Measurements from ENCODE around the gene TM9SF2. TPM values are rescaled to one million over a fixed set of nuclear protein-coding genes. Genes with fewer than 3 reads are reported as not detected.

TM9SF2 gene
- total and polyA plus RNA-seq, 9 of the 15 experiments (the other 6 are each of a cell fraction or from before 2014, with no cell fraction given): 23.3 to 83.2 (median 55.1) TPM

DNA sequence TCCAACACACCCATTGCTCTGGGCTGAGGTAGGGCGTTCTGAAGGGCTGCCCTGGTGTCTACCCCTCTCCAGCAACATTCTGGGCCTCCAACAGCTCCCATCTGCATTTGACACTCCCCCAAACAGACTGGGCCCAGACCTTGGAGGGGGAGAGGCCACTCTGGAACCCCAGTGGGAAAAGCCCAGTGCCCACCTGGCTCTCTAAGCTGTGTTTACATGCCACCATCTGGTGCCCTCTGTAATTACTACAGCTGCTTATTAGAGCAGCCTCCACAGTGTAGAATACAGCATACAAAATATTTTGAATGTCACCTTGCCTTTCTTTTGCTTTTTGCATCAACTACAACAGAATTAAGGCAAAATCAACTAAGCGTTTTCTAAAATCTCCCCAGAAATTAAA, 35.8 kb upstream of the TM9SF2 start:
- Histone ChIP-seq H3K9ac (ENCODE audit: insufficient read depth in 1 of 2, low read depth in 2 of 2, low read length in 2 of 2) (no peak overlapping the region), H3K4me1 (replicated peaks in 1 of 2; ENCODE audit: control insufficient read depth in 2 of 2, insufficient read depth in 2 of 2, low read length in 2 of 2) (no peaks in the 10 kb centered on the region; a peak in 1 of 5 replicates), H3K9me1 (ENCODE audit: control insufficient read depth, insufficient read depth, low read length) (no peaks in the 10 kb centered on the region), H3K79me2 (ENCODE audit: control insufficient read depth, insufficient read depth, low read length) (no peaks in the 10 kb centered on the region), H3K36me3 (ENCODE audit: control insufficient read depth, insufficient read depth, low read length) (no peaks in the 10 kb centered on the region), H4K20me1 (replicated peaks; ENCODE audit: control insufficient read depth, insufficient read depth, low read length) (no peaks in the 10 kb centered on the region), H2AFZ (ENCODE audit: low read depth, low read length) (no peak overlapping the region), H3K27me3 (ENCODE audit: control insufficient read depth in 2 of 2, insufficient read depth in 2 of 2, low read length in 2 of 2) (no peaks in the 10 kb centered on the region), H3K27ac (ENCODE audit: extremely low read depth, low read depth, low read length) (no peak overlapping the region), H3K4me3 (no peak overlapping the region), H3K9me3 (replicated peaks; ENCODE audit: control insufficient read depth, insufficient read depth, low read depth, low read length) (no peaks in the 10 kb centered on the region), H3K4me2 (ENCODE audit: insufficient read depth, low read length) (no peak overlapping the region)
- 48% methylated on average over 2 of the region's 2 CpGs for WGBS (ENCODE audit: insufficient coverage, low coverage, missing lambda C conversion rate)
- no TSS peak for BruUV-seq (replicated peaks)
- ChIA-PET POLR2A (no interaction called here), CTCF (ENCODE audit: low intra/inter-chr PET ratio) (no interaction called here)
- no peak for DNase-seq (ENCODE audit: extremely low read depth in 1 of 4, low spot score in 3 of 4)
- in situ Hi-C loops (cut with MboI) (no loop called here), intact Hi-C loops (cut with micrococcal nuclease) (no loop called here)
- no peak; the same call in 2 of the 3 replicates for ATAC-seq
- no peak for FAIRE-seq
- no peak for TF ChIP-seq SNRNP70 (optimal IDR thresholded peaks at IDR 0.05; ENCODE audit: low read depth, low read length)
- TF ChIP-seq ETV5 (CRISPR knock-in tag; IDR thresholded peaks at IDR 0.05; ENCODE audit: low read depth): no peak
- no peak for TF ChIP-seq NFATC3 (IDR thresholded peaks at IDR 0.05)
- no peak for TF ChIP-seq ZKSCAN8 (CRISPR knock-in tag; IDR thresholded peaks at IDR 0.05)
- TF ChIP-seq RNF2 (IDR thresholded peaks at IDR 0.05): no peak
- TF ChIP-seq ARHGAP35 (IDR thresholded peaks at IDR 0.05; ENCODE audit: partially characterized antibody): no peak
- no peak for TF ChIP-seq NRF1 (conservative IDR thresholded peaks at IDR 0.05 in 1 of 2, IDR thresholded peaks at IDR 0.05 in 1 of 2)
- TF ChIP-seq ZNF445 (CRISPR knock-in tag; IDR thresholded peaks at IDR 0.05; ENCODE audit: low read depth): no peak
- no peak for TF ChIP-seq SIN3A (IDR thresholded peaks at IDR 0.05; ENCODE audit: borderline replicate concordance in 2 of 2, control insufficient read depth in 1 of 2, low read depth in 2 of 2, low read length in 2 of 2)
- TF ChIP-seq, protein P1, sequence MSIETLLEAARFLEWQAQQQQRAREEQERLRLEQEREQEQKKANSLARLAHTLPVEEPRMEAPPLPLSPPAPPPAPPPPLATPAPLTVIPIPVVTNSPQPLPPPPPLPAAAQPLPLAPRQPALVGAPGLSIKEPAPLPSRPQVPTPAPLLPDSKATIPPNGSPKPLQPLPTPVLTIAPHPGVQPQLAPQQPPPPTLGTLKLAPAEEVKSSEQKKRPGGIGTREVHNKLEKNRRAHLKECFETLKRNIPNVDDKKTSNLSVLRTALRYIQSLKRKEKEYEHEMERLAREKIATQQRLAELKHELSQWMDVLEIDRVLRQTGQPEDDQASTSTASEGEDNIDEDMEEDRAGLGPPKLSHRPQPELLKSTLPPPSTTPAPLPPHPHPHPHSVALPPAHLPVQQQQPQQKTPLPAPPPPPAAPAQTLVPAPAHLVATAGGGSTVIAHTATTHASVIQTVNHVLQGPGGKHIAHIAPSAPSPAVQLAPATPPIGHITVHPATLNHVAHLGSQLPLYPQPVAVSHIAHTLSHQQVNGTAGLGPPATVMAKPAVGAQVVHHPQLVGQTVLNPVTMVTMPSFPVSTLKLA (conservative IDR thresholded peaks at IDR 0.05): no peak
- no peak for TF ChIP-seq ZNF197 (CRISPR knock-in tag; IDR thresholded peaks at IDR 0.05; ENCODE audit: low read depth)
- TF ChIP-seq NFE2 (IDR thresholded peaks at IDR 0.05; ENCODE audit: low read depth): no peak
- no peak for TF ChIP-seq ZNF239 (CRISPR knock-in tag; IDR thresholded peaks at IDR 0.05)
